ENCODE measurements around the gene MSANTD1.

MSANTD1 gene

GRCh38 chr4:3250438-3250955 is 1.5 kb downstream of the MSANTD1 start:
- H3K4me1 ChIP-seq (ENCODE audit: insufficient read depth, poor library complexity, severe bottlenecking) = no peaks in the 10 kb centered on the region
- no peaks in the 10 kb centered on the region for H3K36me3 ChIP-seq (ENCODE audit: low read depth)
- TF ChIP-seq CTCF (IDR thresholded peaks at IDR 0.05; ENCODE audit: poor library complexity, severe bottlenecking) = no peak
- no peak overlapping the region for H3K4me3 ChIP-seq (ENCODE audit: severe bottlenecking)
- no peaks in the 10 kb centered on the region for H3K9me3 ChIP-seq (ENCODE audit: severe bottlenecking)
- ATAC-seq (ENCODE audit: low read depth) (peak; percentile 17; the same call in 1 of the 3 replicates), DNase-seq (ENCODE audit: low spot score) (peak; percentile 34)
- no peaks in the 10 kb centered on the region for H3K27me3 ChIP-seq (ENCODE audit: insufficient read depth, poor library complexity, severe bottlenecking)
- no peak overlapping the region for H3K27ac ChIP-seq (ENCODE audit: poor library complexity, severe bottlenecking)

GRCh38 chr4:3250956-3251690 is 2.2 kb downstream of the MSANTD1 start:
- TF ChIP-seq CTCF (IDR thresholded peaks at IDR 0.05; ENCODE audit: poor library complexity, severe bottlenecking) = no peak
- H3K9me3 ChIP-seq (ENCODE audit: severe bottlenecking) = no peaks in the 10 kb centered on the region
- no peaks in the 10 kb centered on the region for H3K36me3 ChIP-seq (ENCODE audit: low read depth)
- no peak overlapping the region for H3K4me3 ChIP-seq (ENCODE audit: severe bottlenecking)
- DNase-seq (ENCODE audit: low spot score) (peak; percentile 56), ATAC-seq (ENCODE audit: low read depth) (no peak)
- H3K4me1 ChIP-seq (ENCODE audit: insufficient read depth, poor library complexity, severe bottlenecking) = no peaks in the 10 kb centered on the region
- H3K27ac ChIP-seq (ENCODE audit: poor library complexity, severe bottlenecking) = no peak overlapping the region
- no peaks in the 10 kb centered on the region for H3K27me3 ChIP-seq (ENCODE audit: insufficient read depth, poor library complexity, severe bottlenecking)

GRCh38 chr4:3251691-3252479 is 2.9 kb downstream of the MSANTD1 start:
- Histone ChIP-seq H3K4me1 (ENCODE audit: insufficient read depth, poor library complexity, severe bottlenecking) (no peaks in the 10 kb centered on the region), H3K9me3 (ENCODE audit: severe bottlenecking) (no peaks in the 10 kb centered on the region), H3K36me3 (ENCODE audit: low read depth) (no peaks in the 10 kb centered on the region), H3K27me3 (ENCODE audit: insufficient read depth, poor library complexity, severe bottlenecking) (no peaks in the 10 kb centered on the region), H3K27ac (ENCODE audit: poor library complexity, severe bottlenecking) (no peak overlapping the region), H3K4me3 (ENCODE audit: severe bottlenecking) (no peak overlapping the region)
- DNase-seq (ENCODE audit: low spot score) (peak; percentile 44), ATAC-seq (ENCODE audit: low read depth) (no peak)
- no peak for TF ChIP-seq CTCF (IDR thresholded peaks at IDR 0.05; ENCODE audit: poor library complexity, severe bottlenecking)

GRCh38 chr4:3252480-3252828 is 3.5 kb downstream of the MSANTD1 start:
- no peak for ATAC-seq (ENCODE audit: low read depth)
- Histone ChIP-seq H3K4me3 (ENCODE audit: severe bottlenecking) (no peak overlapping the region), H3K9me3 (ENCODE audit: severe bottlenecking) (no peaks in the 10 kb centered on the region), H3K27ac (ENCODE audit: poor library complexity, severe bottlenecking) (no peak overlapping the region), H3K36me3 (ENCODE audit: low read depth) (no peaks in the 10 kb centered on the region), H3K27me3 (ENCODE audit: insufficient read depth, poor library complexity, severe bottlenecking) (no peaks in the 10 kb centered on the region), H3K4me1 (ENCODE audit: insufficient read depth, poor library complexity, severe bottlenecking) (no peaks in the 10 kb centered on the region)
- no peak for TF ChIP-seq CTCF (IDR thresholded peaks at IDR 0.05; ENCODE audit: poor library complexity, severe bottlenecking)
- no peak for DNase-seq (ENCODE audit: low spot score)

Measured in RWPE2 (cell line).